Fibroblast of skin of right biceps (primary cell): ENCODE data around the gene ALKAL2.

ENCODE experiments used
- DNase-seq: peaks from one replicate; pipeline ENCODE4 v3.0.0-alpha.2; 2013

Gene ALKAL2

GRCh38 chr2:269356-270030 is 18.4 kb downstream of the ALKAL2 start:
- no peak for DNase-seq

- no peak for DNase-seq
These were observed 19.6 kb downstream of the ALKAL2 start for GRCh38 chr2:268323-268722.

- DNase-seq, result peak; percentile 91
These were observed 23.1 kb downstream of the ALKAL2 start, which contains the start of gene ACP1 for GRCh38 chr2:264493-265468. TSS of gene ACP1 (plus strand) at chr2:264947. CDS start at chr2:264965, 18 bp downstream.

- no peak for DNase-seq
These were observed 24.0 kb downstream of the ALKAL2 start, which contains the start of gene SH3YL1 for GRCh38 chr2:263774-264492. TSS of gene SH3YL1 (minus strand) at chr2:264032. CDS start at chr2:263984, 48 bp downstream.

GRCh38 chr2:263022-263738 is 24.7 kb downstream of the ALKAL2 start:
- no peak for DNase-seq

- no peak for DNase-seq
These were observed 25.8 kb downstream of the ALKAL2 start for GRCh38 chr2:262117-262516.

GRCh38 chr2:260507-261161 is 27.3 kb downstream of the ALKAL2 start:
- no peak for DNase-seq

- no peak for DNase-seq
These were observed 28.0 kb downstream of the ALKAL2 start for GRCh38 chr2:259789-260331.

- no peak for DNase-seq
These were observed 29.0 kb downstream of the ALKAL2 start for GRCh38 chr2:258933-259332.

GRCh38 chr2:257842-258241 is 30.0 kb downstream of the ALKAL2 start:
- no peak for DNase-seq

GRCh38 chr2:257429-257828 is 30.5 kb downstream of the ALKAL2 start:
- no peak for DNase-seq

GRCh38 chr2:256094-256493 is 31.8 kb downstream of the ALKAL2 start:
- no peak for DNase-seq

GRCh38 chr2:255195-255594 is 32.7 kb downstream of the ALKAL2 start:
- DNase-seq, result no peak

- no peak for DNase-seq
These were observed 33.6 kb downstream of the ALKAL2 start for GRCh38 chr2:254241-254640.

GRCh38 chr2:253202-253638 is 34.7 kb downstream of the ALKAL2 start:
- DNase-seq, result no peak

- no peak for DNase-seq
These were observed 35.8 kb downstream of the ALKAL2 start for GRCh38 chr2:252001-252602.

GRCh38 chr2:249538-250042 is 38.3 kb downstream of the ALKAL2 start:
- no peak for DNase-seq

- DNase-seq, result no peak
These were observed 39.2 kb downstream of the ALKAL2 start for GRCh38 chr2:248724-249123.

- DNase-seq, result peak; percentile 73
These were observed 41.3 kb downstream of the ALKAL2 start for GRCh38 chr2:246489-247144.

GRCh38 chr2:244547-244946 is 43.3 kb downstream of the ALKAL2 start:
- no peak for DNase-seq
